Thoracic aorta (tissue), 2 donors: ENCODE data around the gene CAMK1. TPM values are rescaled to one million over a fixed set of nuclear protein-coding genes. Genes with fewer than 3 reads are reported as not detected.

Source experiments
- ATAC-seq: fragments of 150-250 bp; one replicate; pipeline ENCODE4 v1.8.0; 2017; ENCODE audit warnings: low read depth; ENCODE audit not compliant: insufficient number of reproducible peaks, low FRiP score
- DNase-seq: peaks from one replicate; pipeline ENCODE4 v3.0.0-alpha.2; 2020; ENCODE audit warnings: low spot score
- H3K27ac ChIP-seq, 2 donors: fragments of 200-600 bp; sonication (generic); 1 replicate in 1 of 2; 2 replicates in 1 of 2; pipeline ENCODE4 v1.5.1; 2016; ENCODE audit warnings: mild to moderate bottlenecking in 2 of 2, moderate library complexity in 2 of 2
- H3K27me3 ChIP-seq: fragments of 200-600 bp; sonication (generic); replicated peaks from 2 replicates; pipeline ENCODE4 v1.6.0; 2016; ENCODE audit warnings: mild to moderate bottlenecking; ENCODE audit not compliant: insufficient read depth
- H3K36me3 ChIP-seq: fragments of 200-600 bp; sonication (generic); one replicate; pipeline ENCODE4 v1.5.1; 2016
- H3K4me1 ChIP-seq, 2 donors: fragments of 200-600 bp; sonication (generic); 1 replicate in 1 of 2; 2 replicates in 1 of 2; pipeline versions ENCODE4 v1.5.1 to v1.6.0; 2016; ENCODE audit warnings: low read depth in 2 of 2, mild to moderate bottlenecking in 1 of 2; ENCODE audit not compliant: control insufficient read depth in 1 of 2
- H3K4me3 ChIP-seq: fragments of 200-600 bp; sonication (generic); 2 replicates; pipeline ENCODE4 v1.5.1; 2016; ENCODE audit warnings: mild to moderate bottlenecking
- H3K9me3 ChIP-seq: fragments of 200-600 bp; sonication (generic); 2 replicates; pipeline ENCODE4 v1.5.1; 2016
- CTCF ChIP-seq: fragments of 200-600 bp; sonication (generic); IDR thresholded peaks from one replicate; pipeline ENCODE4 v1.5.1; 2019; ENCODE audit warnings: antibody characterized with exemption
- total RNA-seq, 2 donors: library from RNA; depleted of rRNA; stranded (reverse); fragments of >200 nt; gene quantifications; one replicate each; pipeline versions ENCODE4 v1.1.0 to v1.2.3, GENCODE V29; 2016

Gene CAMK1
- total RNA-seq, 2 donors from 2014 or later: 50.9 to 69.7 TPM

GRCh38 chr3:9767418-9767817 lies 2.3 kb downstream of the CAMK1 start:
- H3K27ac ChIP-seq: peak overlapping the region; percentile 30 to 31
- no peak for ATAC-seq

GRCh38 chr3:9765865-9766264 lies 3.9 kb downstream of the CAMK1 start:
- TF ChIP-seq CTCF: no peak
- ATAC-seq: no peak
- Histone ChIP-seq H3K4me3 (no peak overlapping the region), H3K9me3 (no peaks in the 10 kb centered on the region), H3K36me3 (peaks cover 10% of the 10 kb centered on the region), H3K27ac (no peak overlapping the region), H3K27me3 (no peaks in the 10 kb centered on the region), H3K4me1 (peaks cover 31 to 34% of the 10 kb centered on the region in 2 donors)
- no peak for DNase-seq

More at GRCh38 chr3:9767418-9767817, 2.3 kb downstream of the CAMK1 start:
- DNase-seq: no peak
- no peak for TF ChIP-seq CTCF
- Histone ChIP-seq H3K27me3 (no peaks in the 10 kb centered on the region), H3K4me1 (peaks cover 32 to 37% of the 10 kb centered on the region in 2 donors), H3K4me3 (no peak overlapping the region), H3K9me3 (no peaks in the 10 kb centered on the region), H3K36me3 (peaks cover 6% of the 10 kb centered on the region)

GRCh38 chr3:9762871-9763270 lies 6.9 kb downstream of the CAMK1 start:
- no peaks in the 10 kb centered on the region for H3K9me3 ChIP-seq
- no peak overlapping the region for H3K4me3 ChIP-seq
- H3K27ac ChIP-seq: no peak overlapping the region
- TF ChIP-seq CTCF: no peak
- H3K27me3 ChIP-seq: no peaks in the 10 kb centered on the region
- H3K4me1 ChIP-seq: peaks cover 10% of the 10 kb centered on the region in 2 donors
- ATAC-seq: no peak
- H3K36me3 ChIP-seq: peaks cover 23% of the 10 kb centered on the region
- DNase-seq: no peak

GRCh38 chr3:9761919-9762318 lies 7.8 kb downstream of the CAMK1 start:
- no peak for DNase-seq
- ATAC-seq: no peak
- no peak overlapping the region for H3K4me3 ChIP-seq
- H3K27me3 ChIP-seq: no peaks in the 10 kb centered on the region
- H3K36me3 ChIP-seq: peaks cover 31% of the 10 kb centered on the region
- TF ChIP-seq CTCF: no peak
- H3K27ac ChIP-seq: no peak overlapping the region
- peaks cover under 1 to 1% of the 10 kb centered on the region in 2 donors for H3K4me1 ChIP-seq
- H3K9me3 ChIP-seq: no peaks in the 10 kb centered on the region

GRCh38 chr3:9760779-9761505 lies 8.8 kb downstream of the CAMK1 start:
- ATAC-seq (no peak), DNase-seq (no peak)
- Histone ChIP-seq H3K36me3 (peaks cover 39% of the 10 kb centered on the region), H3K27ac (no peak overlapping the region), H3K9me3 (no peaks in the 10 kb centered on the region), H3K27me3 (no peaks in the 10 kb centered on the region), H3K4me3 (no peak overlapping the region), H3K4me1 (no peaks in the 10 kb centered on the region)
- no peak for TF ChIP-seq CTCF
